ENCODE results near the gene PHLDB1.

- no peak for TF ChIP-seq EZH2 (IDR thresholded peaks at IDR 0.05; ENCODE audit: borderline replicate concordance, low read depth, low read length, severe bottlenecking)
- no peak for TF ChIP-seq CTCF (IDR thresholded peaks at IDR 0.05; ENCODE audit: extremely low read depth in 1 of 2, insufficient read depth in 1 of 2, low read depth in 1 of 2, low read length in 2 of 2)
- no peak for TF ChIP-seq MYC (IDR thresholded peaks at IDR 0.05; ENCODE audit: low read depth, low read length)
- no peak for TF ChIP-seq POLR2A (IDR thresholded peaks at IDR 0.05; ENCODE audit: low read depth, low read length)
- TF ChIP-seq JUN (IDR thresholded peaks at IDR 0.05; ENCODE audit: borderline replicate concordance, insufficient read depth, insufficient read length, low read depth): no peak
Measured at GRCh38 chr11:118689503-118689851, 82.1 kb downstream of the PHLDB1 start.
